ENCODE results near the gene RAB5IF.
"Not testable (repeated sequence)": the region's sequence is repeated elsewhere in the genome, so short reads cannot be mapped to it uniquely, and the experiment has no call there.

The RAB5IF gene

DNA sequence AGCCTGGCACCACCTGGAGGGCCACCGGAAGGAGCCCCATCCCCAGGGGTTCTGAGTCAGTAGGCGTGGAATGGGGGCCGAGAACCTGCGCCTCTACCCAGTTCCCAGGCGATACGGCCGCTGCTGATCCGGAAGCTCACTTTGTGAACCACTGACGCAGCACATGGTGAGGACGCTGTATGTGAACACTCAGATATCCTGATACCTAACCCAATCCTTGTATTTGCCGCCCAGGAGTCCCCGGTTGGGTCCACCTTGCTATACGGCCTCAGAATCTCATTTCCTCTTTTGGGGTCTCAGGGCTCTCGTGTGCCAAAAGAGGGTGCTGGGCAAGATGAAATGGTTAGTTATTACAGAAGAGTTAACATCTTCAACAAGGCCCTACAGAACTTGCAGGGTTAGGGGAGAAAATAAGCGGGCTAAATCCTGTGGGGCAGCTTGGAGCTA is 604 bp upstream of the RAB5IF start:
- no peak for TF ChIP-seq CTCF (IDR thresholded peaks at IDR 0.05; ENCODE audit: control insufficient read depth, extremely low read depth, insufficient read depth)
- peak overlapping the region; percentile 98 for H3K4me3 ChIP-seq (ENCODE audit: low read depth, low read length)
- no peak for DNase-seq (ENCODE audit: low read depth)

- no peak for DNase-seq (ENCODE audit: low read depth)
- TF ChIP-seq CTCF (IDR thresholded peaks at IDR 0.05; ENCODE audit: control insufficient read depth, extremely low read depth, insufficient read depth): no peak
- H3K4me3 ChIP-seq (ENCODE audit: low read depth, low read length): peak overlapping the region; percentile 98
Observed at GRCh38 chr20:36606158-36607066, 833 bp downstream of the RAB5IF start.

DNA sequence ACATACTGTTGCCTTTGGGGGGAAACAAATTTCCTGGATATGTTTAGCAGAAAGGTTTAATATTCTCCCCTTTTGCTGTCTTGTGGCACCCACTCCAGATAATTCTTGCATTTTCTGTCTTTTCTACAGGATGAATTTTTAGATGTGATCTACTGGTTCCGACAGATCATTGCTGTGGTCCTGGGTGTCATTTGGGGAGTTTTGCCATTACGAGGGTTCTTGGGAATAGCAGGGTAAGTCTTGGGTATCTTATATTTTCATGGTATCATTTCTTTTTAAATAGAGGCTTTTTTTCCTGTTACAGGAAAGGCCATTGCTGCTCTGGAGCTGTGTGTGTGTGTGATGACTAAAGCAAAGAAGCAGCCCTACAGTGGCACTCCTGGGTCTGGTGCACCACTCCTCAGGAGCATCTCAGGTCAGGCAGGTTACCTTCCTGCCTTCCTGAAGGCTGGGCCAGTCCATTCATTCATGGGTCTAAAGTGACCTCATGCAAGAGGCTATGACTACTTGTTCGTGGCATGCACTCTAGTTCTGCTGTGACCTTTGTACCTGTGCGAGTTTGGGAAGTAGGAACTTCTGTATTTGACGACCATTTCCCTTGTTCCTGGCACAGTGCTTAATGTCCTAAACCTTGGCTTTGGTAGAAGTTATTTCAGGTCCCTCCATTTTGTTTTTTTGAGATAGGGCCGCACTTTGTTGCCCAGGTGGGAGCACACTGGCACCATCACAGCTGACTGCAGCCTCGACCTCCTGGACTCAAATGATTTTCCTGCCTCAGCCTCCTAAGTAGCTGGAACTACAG is 2.2 kb downstream of the RAB5IF start:
- no peak for DNase-seq (ENCODE audit: low read depth)
- peak overlapping the region; percentile 98 for H3K4me3 ChIP-seq (ENCODE audit: low read depth, low read length)
- TF ChIP-seq CTCF (IDR thresholded peaks at IDR 0.05; ENCODE audit: control insufficient read depth, extremely low read depth, insufficient read depth): no peak

- not testable (repeated sequence) for H3K4me3 ChIP-seq (ENCODE audit: low read depth, low read length); DNase-seq (ENCODE audit: low read depth)
Observed at GRCh38 chr20:36608388-36608728, 2.8 kb downstream of the RAB5IF start.

DNA sequence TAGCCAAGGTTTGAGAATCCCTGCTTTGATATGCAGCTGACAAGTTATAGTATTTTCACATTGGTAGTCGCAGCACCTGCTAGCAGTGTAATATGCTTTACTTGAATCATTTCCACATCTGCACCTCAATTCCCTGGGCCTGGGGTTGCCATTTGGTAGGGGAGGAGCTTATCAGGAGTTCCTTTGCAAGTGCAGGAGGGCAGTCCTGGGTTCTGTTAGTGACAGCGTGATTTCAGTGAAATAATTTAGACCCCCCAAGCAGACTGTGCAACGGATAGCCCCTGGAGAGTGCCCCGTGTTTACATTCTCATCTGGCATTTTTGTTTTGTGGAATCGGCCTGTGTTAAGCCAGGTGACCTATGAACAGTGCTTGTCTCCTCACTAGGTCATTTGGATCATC is 6.0 kb downstream of the RAB5IF start:
- TF ChIP-seq CTCF (IDR thresholded peaks at IDR 0.05; ENCODE audit: control insufficient read depth, extremely low read depth, insufficient read depth): no peak
- no peak overlapping the region for H3K4me3 ChIP-seq (ENCODE audit: low read depth, low read length)
- DNase-seq (ENCODE audit: low read depth): no peak

- DNase-seq (ENCODE audit: low read depth): no peak
- no peak for TF ChIP-seq CTCF (IDR thresholded peaks at IDR 0.05; ENCODE audit: control insufficient read depth, extremely low read depth, insufficient read depth)
- H3K4me3 ChIP-seq (ENCODE audit: low read depth, low read length): no peak overlapping the region
Observed at GRCh38 chr20:36613974-36614373, 8.4 kb downstream of the RAB5IF start.

- no peak for TF ChIP-seq CTCF (IDR thresholded peaks at IDR 0.05; ENCODE audit: control insufficient read depth, extremely low read depth, insufficient read depth)
- no peak overlapping the region for H3K4me3 ChIP-seq (ENCODE audit: low read depth, low read length)
- no peak for DNase-seq (ENCODE audit: low read depth)
Observed at GRCh38 chr20:36614781-36615557, 9.4 kb downstream of the RAB5IF start.
